HG02840 (cell line): ENCODE results near the gene BRD9.

Experiments used
- ATAC-seq: cut with Tn5 transposase; IDR thresholded peaks from one replicate; pipeline ENCODE4 v1.9.1; 2021; ENCODE audit warnings: mild to moderate bottlenecking, moderate library complexity, moderate number of reproducible peaks; ENCODE audit not compliant: unreplicated experiment, low FRiP score

The BRD9 gene

DNA sequence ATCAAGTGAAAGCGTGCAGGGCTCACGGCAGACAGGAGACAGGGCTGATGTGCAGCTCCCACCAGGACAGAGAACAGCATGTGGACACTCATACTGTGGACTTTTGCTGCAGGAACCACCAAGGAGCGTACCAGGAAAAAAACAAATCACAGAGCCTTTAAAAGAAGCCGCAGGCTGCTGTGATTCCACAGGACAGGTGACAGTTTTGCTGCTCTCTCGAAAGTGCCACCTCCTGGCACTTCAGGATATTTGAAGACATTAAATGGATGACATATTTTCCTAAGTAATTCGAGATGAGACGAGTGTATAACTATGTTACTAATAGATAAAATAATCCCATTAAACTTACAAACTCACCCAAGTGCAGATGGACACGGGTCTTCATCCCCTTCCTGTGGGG, 71.1 kb downstream of the BRD9 start:
- ATAC-seq, result no peak

- ATAC-seq, result no peak
Measured at GRCh38 chr5:820245-820644, 72.4 kb downstream of the BRD9 start.

DNA sequence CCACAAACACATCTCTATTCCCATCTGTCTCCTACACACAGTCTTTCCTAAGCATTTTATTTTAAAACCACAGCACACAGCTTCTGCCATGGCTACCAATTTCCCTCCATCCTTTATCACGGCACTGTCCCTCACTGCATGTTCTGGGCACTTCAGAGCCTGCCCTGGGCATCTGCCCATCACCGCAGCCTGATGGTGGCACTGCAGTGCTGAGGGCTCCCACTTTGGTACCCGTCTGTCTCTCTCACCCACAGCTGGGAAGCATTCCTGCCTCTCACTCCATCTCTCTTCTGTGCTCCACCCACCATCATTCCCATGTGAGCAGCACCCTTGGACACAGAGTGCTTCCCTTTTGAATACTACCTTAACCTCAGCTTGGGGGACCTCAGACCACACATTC, 73.5 kb downstream of the BRD9 start:
- ATAC-seq, result no peak

- ATAC-seq, result no peak
Measured at GRCh38 chr5:816176-816575, 76.4 kb downstream of the BRD9 start.

- no peak for ATAC-seq
Measured at GRCh38 chr5:815449-815848, 77.2 kb downstream of the BRD9 start.
